Heart left ventricle (tissue), 16 donors: ENCODE measurements around the gene CPM. TPM values are rescaled to one million over a fixed set of nuclear protein-coding genes. Genes with fewer than 3 reads are reported as not detected.

Source experiments
- ATAC-seq, 4 donors: fragments of 200-7000 bp; cut with Tn5 transposase; one replicate each; pipeline ENCODE4 v1.9.1; 2020 to 2022; ENCODE audit warnings: moderate library complexity in 4 of 4, mild to moderate bottlenecking in 3 of 4, moderate number of reproducible peaks in 1 of 4
- DNase-seq, 5 donors: peaks; one replicate each; pipeline ENCODE4 v3.0.0-alpha.2; 2020
- H3K27ac ChIP-seq, 12 donors: fragments of 200-600 bp; sonication (generic) in 4 of 12; one replicate each; pipeline versions ENCODE4 v1.5.0 to v1.8.0; 2016 to 2022; ENCODE audit warnings: mild to moderate bottlenecking in 2 of 12
- H3K27me3 ChIP-seq, 9 donors: fragments of 200-600 bp; sonication (generic) in 2 of 9; one replicate each; pipeline versions ENCODE4 v1.5.1 to v1.8.0; 2016 to 2022; ENCODE audit warnings: mild to moderate bottlenecking in 3 of 9
- H3K36me3 ChIP-seq, 9 donors: fragments of 200-600 bp; sonication (generic) in 2 of 9; one replicate each; pipeline versions ENCODE4 v1.5.0 to v1.8.0; 2018 to 2022; ENCODE audit warnings: mild to moderate bottlenecking in 2 of 9
- H3K4me1 ChIP-seq, 12 donors: fragments of 200-600 bp; sonication (generic) in 4 of 12; one replicate each; pipeline versions ENCODE4 v1.5.0 to v1.8.0; 2016 to 2022; ENCODE audit warnings: mild to moderate bottlenecking in 3 of 12
- H3K4me3 ChIP-seq, 12 donors: fragments of 200-600 bp; sonication (generic) in 4 of 12; one replicate each; pipeline versions ENCODE4 v1.5.0 to v1.8.0; 2017 to 2022; ENCODE audit warnings: mild to moderate bottlenecking in 9 of 12, moderate library complexity in 4 of 12
- H3K9me3 ChIP-seq, 12 donors: fragments of 200-600 bp; sonication (generic) in 4 of 12; one replicate each; pipeline versions ENCODE4 v1.5.0 to v1.8.0; 2016 to 2022; ENCODE audit warnings: mild to moderate bottlenecking in 1 of 12
- POLR2A ChIP-seq, 2 donors: fragments of 450-650 bp; IDR thresholded peaks; one replicate each; pipeline ENCODE4 v1.6.1; 2017; ENCODE audit warnings: antibody characterized with exemption in 2 of 2, mild to moderate bottlenecking in 2 of 2, moderate library complexity in 2 of 2
- WGBS, 4 donors: extraction: QIAGEN DNeasy Blood & Tissue Kit in 2 of 4; methylation state at CpG; one replicate each; pipeline versions ENCODE4 v1.1.5 to v1.1.7; 2013 to 2018; 5-methylcytosine and 5-hydroxymethylcytosine counted together
- intact Hi-C, 10 donors: fragments of 100-400 bp; cut with DNase I; formaldehyde crosslinking; loops; one replicate each; pipeline versions ENCODE4 v1.11.1 to v1.14.2; 2022
- polyA plus RNA-seq, 2 donors: library from polyadenylated mRNA; stranded (reverse); fragments of 200-250 nt; gene quantifications; one replicate each; pipeline ENCODE4 v1.2.3, GENCODE V29; 2013
- total RNA-seq, 9 donors: library from RNA; depleted of rRNA in 2 of 9; stranded (reverse); fragments of >200 nt in 2 of 9; fragmentation: NEBNext Ultra II Directional in 3 of 9; extraction: Animal tissue kit (Norgen Biotek cat#: 25700) in 3 of 9; gene quantifications; one replicate each; pipeline versions ENCODE4 v1.1.0 to v1.2.4, GENCODE V29; 2016 to 2023
- TF ChIP-seq, protein P1 (sequence below), 12 donors: fragments of 200-600 bp; sonication (generic) in 4 of 12; IDR thresholded peaks; one replicate each; pipeline versions ENCODE4 v1.5.0 to v1.8.0; 2018 to 2022; ENCODE audit warnings: antibody characterized with exemption in 12 of 12, mild to moderate bottlenecking in 5 of 12
- donor health status: ischemic (EF 13 %, LVEDD 7.1; RV severe dilation, severe dysfunction).
- donor health status: healthy with polysubstance abuse.
- donor health status: DM: no; HTN: yes; CAD: no.
- donor health status: DM: no; HTN: no; CAD: no.
- donor health status: ischemic (EF 25% LVEDD 6.9; RV normal size, moderate dysfunction).
- donor health status: ischemic (EF 25% LVEDD 5.7; RV mildly dilated, moderate dysfunction).
- donor health status: healthy.
- donor health status: DM: yes; HTN: yes; CAD: no.
- donor health status: ischemic (EF 35%, LVEDD 5.7; RV mildly dilated, moderate dysfunction).
- donor health status: nonischemic (EF 11% LVEDD 7.7; RV severe dilation, severe dysfunction).
- donor health status: DM: yes; HTN: yes; CAD: no.
- donor health status: PGD.
- donor health status: ischemic (EF 29% LVEDD 5.4; RV normal size, mild dysfunction).
- donor health status: nonischemic (EF 23%, LVEDD 6.1; RV moderate dilation, normal function).

The CPM gene
- total and polyA plus RNA-seq, 11 donors = 2.0 to 25.4 (median 8.8) TPM

DNA sequence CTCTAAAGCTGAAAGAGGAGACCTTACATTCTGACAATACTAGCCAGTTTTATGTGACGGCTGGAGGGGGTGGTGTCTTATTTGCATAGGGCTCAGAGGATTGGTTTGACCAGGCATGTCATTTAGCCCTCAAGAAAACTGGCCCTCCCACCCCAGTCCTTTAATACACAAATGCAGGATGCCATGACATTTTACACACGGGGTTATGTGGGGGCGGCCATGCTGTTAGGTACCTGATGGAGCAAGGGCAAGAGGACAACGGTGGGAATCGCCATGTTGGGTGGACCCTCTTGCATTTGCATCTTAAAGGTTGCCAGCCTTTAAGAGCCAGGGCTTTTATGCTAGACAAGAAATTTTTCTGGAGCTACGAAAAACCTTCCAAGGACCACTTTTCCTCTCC lies 101.7 kb downstream of the CPM start:
- peak in 1 of 4 donors; percentile 24 for ATAC-seq
- intact Hi-C loops = no loop called here

DNA sequence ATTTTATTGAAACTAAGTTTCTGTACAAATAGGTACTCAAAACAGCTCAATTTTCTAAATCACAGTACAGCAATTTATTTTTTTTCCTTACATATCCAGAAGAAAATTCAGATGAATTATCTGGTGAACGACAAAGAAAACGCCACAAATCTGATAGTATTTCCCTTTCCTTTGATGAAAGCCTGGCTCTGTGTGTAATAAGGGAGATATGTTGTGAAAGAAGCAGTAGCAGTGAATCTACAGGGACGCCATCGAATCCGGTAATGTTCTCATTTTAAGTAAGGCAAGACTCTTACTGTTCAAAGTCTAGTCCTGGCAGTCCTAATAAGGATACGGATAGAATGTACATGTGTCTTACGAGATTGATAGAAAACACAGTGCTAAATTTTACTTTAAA lies 104.3 kb downstream of the CPM start:
- H3K4me3 ChIP-seq = no peak overlapping the region
- no peaks in the 10 kb centered on the region for H3K9me3 ChIP-seq
- ATAC-seq = no peak
- peaks cover 0 to 2% (median 0%) of the 10 kb centered on the region in 12 donors for H3K4me1 ChIP-seq
- WGBS, 4 donors = 89 to 94% (median 90%) methylated on average over 7 of the region's 7 CpGs
- DNase-seq = no peak
- TF ChIP-seq, protein P1, sequence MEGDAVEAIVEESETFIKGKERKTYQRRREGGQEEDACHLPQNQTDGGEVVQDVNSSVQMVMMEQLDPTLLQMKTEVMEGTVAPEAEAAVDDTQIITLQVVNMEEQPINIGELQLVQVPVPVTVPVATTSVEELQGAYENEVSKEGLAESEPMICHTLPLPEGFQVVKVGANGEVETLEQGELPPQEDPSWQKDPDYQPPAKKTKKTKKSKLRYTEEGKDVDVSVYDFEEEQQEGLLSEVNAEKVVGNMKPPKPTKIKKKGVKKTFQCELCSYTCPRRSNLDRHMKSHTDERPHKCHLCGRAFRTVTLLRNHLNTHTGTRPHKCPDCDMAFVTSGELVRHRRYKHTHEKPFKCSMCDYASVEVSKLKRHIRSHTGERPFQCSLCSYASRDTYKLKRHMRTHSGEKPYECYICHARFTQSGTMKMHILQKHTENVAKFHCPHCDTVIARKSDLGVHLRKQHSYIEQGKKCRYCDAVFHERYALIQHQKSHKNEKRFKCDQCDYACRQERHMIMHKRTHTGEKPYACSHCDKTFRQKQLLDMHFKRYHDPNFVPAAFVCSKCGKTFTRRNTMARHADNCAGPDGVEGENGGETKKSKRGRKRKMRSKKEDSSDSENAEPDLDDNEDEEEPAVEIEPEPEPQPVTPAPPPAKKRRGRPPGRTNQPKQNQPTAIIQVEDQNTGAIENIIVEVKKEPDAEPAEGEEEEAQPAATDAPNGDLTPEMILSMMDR (IDR thresholded peaks at IDR 0.05) = no peak
- no peak for TF ChIP-seq POLR2A (IDR thresholded peaks at IDR 0.05)
- no peaks in the 10 kb centered on the region for H3K27me3 ChIP-seq
- no peak overlapping the region for H3K27ac ChIP-seq
- peaks cover 0 to 96% (median 92%) of the 10 kb centered on the region in 9 donors for H3K36me3 ChIP-seq
- intact Hi-C loops = no loop called here

More for the DNA sequence above, 101.7 kb downstream of the CPM start:
- no peak for DNase-seq
- peaks cover 0 to 96% (median 92%) of the 10 kb centered on the region in 9 donors for H3K36me3 ChIP-seq
- TF ChIP-seq, protein P1 (IDR thresholded peaks at IDR 0.05) = no peak
- TF ChIP-seq POLR2A (IDR thresholded peaks at IDR 0.05) = no peak
- H3K27me3 ChIP-seq = no peaks in the 10 kb centered on the region
- H3K4me1 ChIP-seq = peaks cover 0 to 9% (median 0%) of the 10 kb centered on the region in 12 donors
- H3K4me3 ChIP-seq = no peak overlapping the region
- WGBS, 4 donors = 87 to 91% (median 90%) methylated on average over 6 of the region's 6 CpGs
- no peaks in the 10 kb centered on the region for H3K9me3 ChIP-seq
- H3K27ac ChIP-seq = no peak overlapping the region

DNA sequence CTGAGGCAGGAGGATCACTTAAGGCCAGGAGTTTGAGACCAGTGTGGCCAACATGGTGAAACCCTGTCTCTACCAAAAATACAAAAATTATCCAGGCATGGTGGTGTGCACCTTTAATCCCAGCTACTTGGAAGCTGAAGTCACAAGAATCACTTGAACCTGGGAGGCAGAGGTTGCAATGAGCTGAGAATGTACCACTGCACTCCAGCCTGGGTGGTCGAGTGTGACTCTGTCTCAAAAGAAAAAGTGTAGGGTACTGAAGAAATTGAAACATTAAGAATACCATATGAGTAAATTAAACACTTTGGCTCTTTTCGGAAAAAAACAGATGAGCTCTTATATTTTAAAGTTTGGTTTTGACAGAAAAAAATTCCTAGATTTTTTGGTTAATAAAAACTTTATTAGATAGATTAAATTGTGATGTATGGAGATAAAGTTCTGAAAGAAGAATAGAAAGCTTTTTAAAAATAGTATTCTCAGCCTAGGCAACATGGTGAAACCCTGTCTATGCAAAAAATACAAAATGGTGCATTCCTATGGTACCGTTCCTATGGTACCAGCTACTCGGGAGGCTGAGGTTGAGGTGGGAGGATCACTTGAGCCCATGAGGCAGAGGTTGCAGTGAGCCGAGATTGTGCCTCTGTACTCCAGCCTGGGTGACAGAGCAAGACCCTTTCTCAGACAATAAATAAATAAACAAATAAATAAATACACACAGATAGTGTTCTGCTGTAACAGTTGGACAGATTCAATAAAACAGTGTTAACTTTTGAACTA lies 104.9 kb downstream of the CPM start:
- ATAC-seq (no peak), DNase-seq (no peak)
- intact Hi-C loops = no loop called here
- Histone ChIP-seq H3K27ac (no peak overlapping the region), H3K9me3 (no peaks in the 10 kb centered on the region), H3K4me1 (peaks cover 0 to 7% (median 0%) of the 10 kb centered on the region in 12 donors), H3K36me3 (peaks cover 0 to 97% (median 94%) of the 10 kb centered on the region in 9 donors), H3K4me3 (no peak overlapping the region), H3K27me3 (no peaks in the 10 kb centered on the region)
- WGBS, 4 donors = 82 to 86% (median 85%) methylated on average over 5 of the region's 5 CpGs
- TF ChIP-seq POLR2A (IDR thresholded peaks at IDR 0.05) = no peak
- TF ChIP-seq, protein P1 (IDR thresholded peaks at IDR 0.05) = no peak

DNA sequence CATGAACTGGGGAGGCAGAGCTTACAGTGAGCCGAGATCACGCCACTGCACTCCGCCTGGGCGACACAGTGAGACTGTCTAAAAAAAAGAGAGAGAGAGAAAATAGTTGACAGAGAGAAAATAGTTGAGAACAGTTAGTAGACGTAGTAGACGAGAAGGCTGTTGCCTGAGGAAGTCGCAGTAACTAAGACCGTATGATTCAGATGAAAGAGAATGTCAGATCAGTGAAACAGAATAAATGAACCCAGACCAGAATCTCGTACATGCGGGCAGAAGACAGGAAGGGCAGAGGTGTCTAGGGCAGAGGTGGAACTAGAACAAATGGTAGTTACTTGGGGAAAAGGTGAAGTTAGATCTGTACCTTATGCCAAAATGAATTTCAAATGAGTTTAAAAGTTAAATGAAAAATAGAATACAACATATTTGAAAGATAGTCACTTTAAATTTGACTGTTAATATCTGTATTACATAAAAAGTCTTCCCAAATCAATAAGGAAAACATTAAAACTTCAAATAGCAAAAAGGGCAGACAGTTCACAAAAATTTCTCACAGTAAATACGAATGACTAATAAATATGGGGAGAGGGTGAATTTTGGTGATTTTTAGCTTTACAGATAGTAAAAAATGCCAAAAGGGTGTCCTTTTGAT lies 107.3 kb downstream of the CPM start:
- TF ChIP-seq, protein P1 (IDR thresholded peaks at IDR 0.05) = no peak
- no peak for TF ChIP-seq POLR2A (IDR thresholded peaks at IDR 0.05)
- H3K9me3 ChIP-seq = no peaks in the 10 kb centered on the region
- intact Hi-C loops = no loop called here
- ATAC-seq (no peak), DNase-seq (no peak)
- H3K36me3 ChIP-seq = peaks cover 0 to 100% (median 98%) of the 10 kb centered on the region in 9 donors
- no peak overlapping the region for H3K27ac ChIP-seq
- H3K27me3 ChIP-seq = no peaks in the 10 kb centered on the region
- H3K4me1 ChIP-seq = peaks cover 0 to 15% (median 2%) of the 10 kb centered on the region in 12 donors
- 91 to 97% (median 95%) methylated on average over 11 of the region's 11 CpGs for WGBS, 4 donors
- H3K4me3 ChIP-seq = no peak overlapping the region
